GM18517 (cell line): ENCODE data around the gene SH2D5.

Experiments
- ATAC-seq: cut with Tn5 transposase; IDR thresholded peaks from one replicate; pipeline ENCODE4 v1.9.1; 2021; ENCODE audit warnings: mild to moderate bottlenecking, moderate library complexity; ENCODE audit not compliant: unreplicated experiment

The SH2D5 gene

GRCh38 chr1:20732588-20733359 lies at the start of gene SH2D5:
SH2D5 (minus strand) TSS chr1:20732703; CDS start chr1:20728044, 4,659 bp downstream.
- ATAC-seq = peak; percentile 58

GRCh38 chr1:20775700-20776099 lies 43.2 kb upstream of the SH2D5 start:
- ATAC-seq = no peak

- ATAC-seq = no peak
Observed at GRCh38 chr1:20771780-20772179, 39.3 kb upstream of the SH2D5 start.

GRCh38 chr1:20770314-20771087 lies 38.0 kb upstream of the SH2D5 start:
- no peak for ATAC-seq

GRCh38 chr1:20767271-20767670 lies 34.8 kb upstream of the SH2D5 start:
- no peak for ATAC-seq

- ATAC-seq = no peak
Observed at GRCh38 chr1:20763417-20763816, 30.9 kb upstream of the SH2D5 start.

- ATAC-seq = no peak
Observed at GRCh38 chr1:20760322-20760721, 27.8 kb upstream of the SH2D5 start.

- ATAC-seq = no peak
Observed at GRCh38 chr1:20753589-20753988, 21.1 kb upstream of the SH2D5 start.

GRCh38 chr1:20751462-20751990 lies 19.0 kb upstream of the SH2D5 start:
- no peak for ATAC-seq

- no peak for ATAC-seq
Observed at GRCh38 chr1:20742671-20743070, 10.2 kb upstream of the SH2D5 start.

GRCh38 chr1:20740781-20741180 lies 8.3 kb upstream of the SH2D5 start:
- no peak for ATAC-seq

- ATAC-seq = no peak
Observed at GRCh38 chr1:20739225-20739624, 6.7 kb upstream of the SH2D5 start.

GRCh38 chr1:20735581-20736111 lies 3.1 kb upstream of the SH2D5 start:
- no peak for ATAC-seq

GRCh38 chr1:20733360-20733975 lies 965 bp upstream of the SH2D5 start:
- no peak for ATAC-seq

GRCh38 chr1:20732071-20732587 lies 374 bp downstream of the SH2D5 start:
- no peak for ATAC-seq

- no peak for ATAC-seq
Observed at GRCh38 chr1:20731057-20731991, 1.2 kb downstream of the SH2D5 start.

GRCh38 chr1:20730690-20731056 lies 1.8 kb downstream of the SH2D5 start:
- ATAC-seq = no peak

GRCh38 chr1:20729990-20730689 lies 2.4 kb downstream of the SH2D5 start:
- ATAC-seq = no peak

- no peak for ATAC-seq
Observed at GRCh38 chr1:20729155-20729931, 3.2 kb downstream of the SH2D5 start.
